ENCODE measurements around the gene P3H4. TPM values are rescaled to one million over a fixed set of nuclear protein-coding genes. Genes with fewer than 3 reads are reported as not detected.

The P3H4 gene
- total RNA-seq, 1 experiment from 2014 or later, result 24.0 TPM

DNA sequence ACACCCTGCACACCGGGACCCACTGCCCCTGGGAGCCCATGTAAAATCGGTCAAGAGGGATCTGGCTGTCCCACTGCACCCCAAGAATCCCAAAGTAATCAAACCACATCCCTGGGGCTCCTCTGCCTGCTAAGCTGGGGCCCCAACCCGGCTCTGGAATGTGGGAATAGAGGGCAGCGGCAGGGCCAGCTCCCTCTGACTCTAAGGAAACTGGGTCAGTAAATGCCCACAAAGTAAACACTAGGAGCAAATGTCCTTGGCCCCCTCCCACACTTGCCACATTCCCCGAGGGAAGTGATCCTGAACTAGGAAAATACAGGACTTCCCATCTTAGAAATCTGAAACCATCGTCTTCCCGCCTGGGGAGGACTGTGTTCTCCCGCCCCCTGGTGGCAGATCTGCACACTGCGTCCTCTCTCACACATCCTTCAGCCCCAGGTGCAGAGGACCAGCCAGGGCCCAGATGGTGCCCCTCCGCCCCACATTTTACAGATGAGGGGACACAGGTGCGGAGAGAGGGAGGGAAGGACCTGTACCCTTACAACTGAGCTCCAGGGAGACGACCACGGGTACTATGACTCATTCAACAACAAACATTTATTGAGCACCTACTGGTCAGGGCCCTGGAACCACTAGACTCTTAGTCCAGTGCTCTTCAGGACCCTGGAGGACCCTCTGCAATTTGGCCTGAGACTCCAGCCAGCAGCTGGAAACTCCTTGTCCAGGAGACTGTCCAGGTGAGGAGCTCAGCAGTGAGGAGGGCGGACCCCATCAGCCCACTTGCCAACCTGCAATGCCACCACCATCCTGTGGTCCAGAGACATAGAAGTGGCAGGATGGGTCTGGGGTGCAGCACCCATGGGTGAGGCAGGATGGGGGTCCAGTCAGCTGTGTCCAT is 10.1 kb downstream of the P3H4 start:
- Histone ChIP-seq H3K9ac (ENCODE audit: extremely low read depth, insufficient read length, low read length) (no peak overlapping the region), H3K4me1 (ENCODE audit: insufficient read depth, low read length) (no peaks in the 10 kb centered on the region; the same call in 1 of the 2 replicates), H3T11ph (ENCODE audit: low read length) (no peak overlapping the region), H3K23me2 (ENCODE audit: insufficient read length, low read depth, low read length, poor library complexity, severe bottlenecking) (no peaks in the 10 kb centered on the region), H4K8ac (replicated peaks; ENCODE audit: insufficient read length, low read depth, low read length) (no peak overlapping the region), H3K18ac (ENCODE audit: insufficient read length, low read depth, low read length) (peak overlapping the region; percentile 46), H3K27ac (ENCODE audit: insufficient read length, low read depth, low read length) (no peak overlapping the region), H2AK5ac (ENCODE audit: insufficient read length, low read length) (no peak overlapping the region), H3K56ac (ENCODE audit: insufficient read length, low read depth, low read length) (no peak overlapping the region), H4K91ac (ENCODE audit: insufficient read length, low read depth, low read length) (no peak overlapping the region), H3K4me2 (ENCODE audit: insufficient read depth, insufficient read length, low read length) (peak overlapping the region; percentile 18), H3K4ac (ENCODE audit: low read depth, low read length) (no peak overlapping the region), H4K20me1 (ENCODE audit: control insufficient read depth, insufficient read depth, insufficient read length) (no peaks in the 10 kb centered on the region), H2BK12ac (ENCODE audit: insufficient read length, low read depth, low read length) (no peak overlapping the region), H2BK5ac (ENCODE audit: insufficient read length, low read length) (no peak overlapping the region), H2AFZ (ENCODE audit: low read length) (no peak overlapping the region), H2BK15ac (ENCODE audit: low read depth, low read length) (no peak overlapping the region), H2BK20ac (ENCODE audit: low read depth, low read length, poor library complexity, severe bottlenecking) (no peak overlapping the region), H3K23ac (ENCODE audit: insufficient read length, low read depth, low read length) (no peak overlapping the region), H3K27me3 (ENCODE audit: insufficient read depth, low read length) (no peaks in the 10 kb centered on the region), H3K79me1 (ENCODE audit: insufficient read depth, low read depth, low read length, poor library complexity, severe bottlenecking) (no peaks in the 10 kb centered on the region), H2BK120ac (ENCODE audit: low read depth, low read length, poor library complexity, severe bottlenecking) (no peak overlapping the region), H3K14ac (ENCODE audit: insufficient read depth, low read length) (no peak overlapping the region; the same call in 1 of the 2 replicates), H3K79me2 (ENCODE audit: insufficient read depth, low read length) (no peaks in the 10 kb centered on the region), H3K9me3 (ENCODE audit: control insufficient read depth, low read depth, low read length) (no peaks in the 10 kb centered on the region), H4K5ac (ENCODE audit: insufficient read length, low read depth, low read length) (no peak overlapping the region)
- no peaks in the 10 kb centered on the region for H3K9me3 Mint-ChIP-seq
- H3K27me3 Mint-ChIP-seq (ENCODE audit: low read depth), result peaks cover 3% of the 10 kb centered on the region
- WGBS (ENCODE audit: extremely low coverage, insufficient read length, low lambda C conversion rate), result no CpG with 5 or more reads among the region's 14 CpGs
- H3K4me1 Mint-ChIP-seq, result peaks cover 22 to 26% of the 10 kb centered on the region in 2 experiments
- peak overlapping the region; percentile 83 to 91 (median 85); a peak in 4 of 7 replicates for H3K27ac Mint-ChIP-seq
- DNase-seq, result peak; percentile 92
- H3K4me3 Mint-ChIP-seq, result peak overlapping the region; percentile 28 to 66
- TF ChIP-seq, protein P1, sequence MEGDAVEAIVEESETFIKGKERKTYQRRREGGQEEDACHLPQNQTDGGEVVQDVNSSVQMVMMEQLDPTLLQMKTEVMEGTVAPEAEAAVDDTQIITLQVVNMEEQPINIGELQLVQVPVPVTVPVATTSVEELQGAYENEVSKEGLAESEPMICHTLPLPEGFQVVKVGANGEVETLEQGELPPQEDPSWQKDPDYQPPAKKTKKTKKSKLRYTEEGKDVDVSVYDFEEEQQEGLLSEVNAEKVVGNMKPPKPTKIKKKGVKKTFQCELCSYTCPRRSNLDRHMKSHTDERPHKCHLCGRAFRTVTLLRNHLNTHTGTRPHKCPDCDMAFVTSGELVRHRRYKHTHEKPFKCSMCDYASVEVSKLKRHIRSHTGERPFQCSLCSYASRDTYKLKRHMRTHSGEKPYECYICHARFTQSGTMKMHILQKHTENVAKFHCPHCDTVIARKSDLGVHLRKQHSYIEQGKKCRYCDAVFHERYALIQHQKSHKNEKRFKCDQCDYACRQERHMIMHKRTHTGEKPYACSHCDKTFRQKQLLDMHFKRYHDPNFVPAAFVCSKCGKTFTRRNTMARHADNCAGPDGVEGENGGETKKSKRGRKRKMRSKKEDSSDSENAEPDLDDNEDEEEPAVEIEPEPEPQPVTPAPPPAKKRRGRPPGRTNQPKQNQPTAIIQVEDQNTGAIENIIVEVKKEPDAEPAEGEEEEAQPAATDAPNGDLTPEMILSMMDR (conservative IDR thresholded peaks at IDR 0.05), result peak; percentile 98
- H3K36me3 Mint-ChIP-seq (ENCODE audit: insufficient read depth in 1 of 3, low read depth in 3 of 3), result peaks cover 12 to 18% (median 16%) of the 10 kb centered on the region in 3 experiments; a peak in 6 of 7 replicates

All from H9 (cell line).